B cell (primary cell): ENCODE data around the gene GLDN. TPM values are rescaled to one million over a fixed set of nuclear protein-coding genes. Genes with fewer than 3 reads are reported as not detected.

ENCODE experiments used
- ATAC-seq: fragments of 200-7000 bp; cut with Tn5 transposase; one replicate; pipeline ENCODE4 v1.10.0; 2021; ENCODE audit warnings: low read depth, mild to moderate bottlenecking, moderate number of reproducible peaks, moderate library complexity
- CTCF ChIA-PET: fragments of 350-600 bp; sonication (Branson Sonifier 250); formaldehyde crosslinking; loops from one replicate; lab custom pipeline; 2021; ENCODE audit warnings: antibody characterized with exemption, inconsistent platforms; lab: Charles Lee
- POLR2A ChIA-PET: fragments of 350-600 bp; sonication (Branson Sonifier 250); formaldehyde crosslinking; loops from one replicate; lab custom pipeline; 2021; ENCODE audit warnings: antibody characterized with exemption; lab: Charles Lee
- DNase-seq: peaks from one replicate; pipeline ENCODE4 v3.0.0; 2013
- H2AFZ ChIP-seq: 2 replicates; pipeline ENCODE4 v1.6.1; 2012; ENCODE audit warnings: mild to moderate bottlenecking, low read depth, low read length; ENCODE audit not compliant: insufficient read depth, poor library complexity, severe bottlenecking
- H3K27ac ChIP-seq, 2 donors: 1 replicate in 1 of 2; 2 replicates in 1 of 2; pipeline ENCODE4 v1.5.1; 2012 to 2013; ENCODE audit warnings: low read length in 2 of 2, mild to moderate bottlenecking in 2 of 2, moderate library complexity in 1 of 2
- H3K27me3 ChIP-seq, 4 experiments: fragments of 200-600 bp in 1 of 4; sonication (generic) in 1 of 4; replicated peaks in 1 of 4; 1 replicate in 2 of 4; 2 replicates in 2 of 4; pipeline versions ENCODE4 v1.6.1 to v1.7.0; 2013 to 2016; ENCODE audit warnings: low read length in 3 of 4, mild to moderate bottlenecking in 2 of 4, mixed read lengths in 1 of 4, moderate library complexity in 1 of 4; ENCODE audit not compliant: insufficient read depth in 4 of 4, control insufficient read depth in 3 of 4; ENCODE audit errors: control extremely low read depth in 1 of 4
- H3K36me3 ChIP-seq, 2 experiments: replicated peaks in 1 of 2; 1 replicate in 1 of 2; 2 replicates in 1 of 2; pipeline versions ENCODE4 v1.6.1 to v1.7.1; 2013; ENCODE audit warnings: low read length in 1 of 2; ENCODE audit not compliant: insufficient read depth in 2 of 2, control insufficient read depth in 1 of 2; ENCODE audit errors: control extremely low read depth in 1 of 2, extremely low read depth in 1 of 2
- H3K4me1 ChIP-seq, 2 donors: fragments of 200-600 bp in 1 of 2; sonication (generic) in 1 of 2; 1 replicate in 1 of 2; 2 replicates in 1 of 2; pipeline versions ENCODE4 v1.5.1 to v1.6.1; 2013 to 2017; ENCODE audit warnings: low read length in 2 of 2; ENCODE audit not compliant: control insufficient read depth in 2 of 2, insufficient read depth in 2 of 2
- H3K4me2 ChIP-seq: replicated peaks from 2 replicates; pipeline ENCODE3; 2012; ENCODE audit warnings: mild to moderate bottlenecking, low read depth, low read length; ENCODE audit not compliant: poor library complexity, severe bottlenecking
- H3K4me3 ChIP-seq, 5 experiments: fragments of 200-600 bp in 1 of 5; sonication (generic) in 1 of 5; 1 replicate in 3 of 5; 2 replicates in 2 of 5; pipeline versions ENCODE4 v1.5.1 to v1.7.0; 2011 to 2016; ENCODE audit warnings: low read length in 4 of 5, mild to moderate bottlenecking in 4 of 5, low read depth in 2 of 5, control low read depth in 1 of 5, moderate library complexity in 1 of 5; ENCODE audit not compliant: insufficient read depth in 1 of 5; ENCODE audit errors: control extremely low read depth in 1 of 5, extremely low read depth in 1 of 5
- H3K79me2 ChIP-seq: fragments of 200-600 bp; sonication (generic); one replicate; pipeline ENCODE4 v1.6.0; 2016; ENCODE audit warnings: low read length; ENCODE audit not compliant: control insufficient read depth, insufficient read depth
- H3K9ac ChIP-seq: fragments of 200-600 bp; sonication (generic); 2 replicates; pipeline ENCODE4 v1.6.1; 2017; ENCODE audit warnings: mild to moderate bottlenecking, low read length, moderate library complexity
- H3K9me3 ChIP-seq, 3 donors: one replicate each; pipeline versions ENCODE4 v1.6.1 to v1.7.1; 2013; ENCODE audit warnings: low read length in 2 of 3; ENCODE audit not compliant: control insufficient read depth in 2 of 3, insufficient read depth in 1 of 3; ENCODE audit errors: control extremely low read depth in 1 of 3
- H4K20me1 ChIP-seq: 2 replicates; pipeline ENCODE4 v1.6.0; 2012; ENCODE audit warnings: mild to moderate bottlenecking, low read length; ENCODE audit not compliant: insufficient read depth, control insufficient read depth, poor library complexity, severe bottlenecking
- H3K27ac Mint-ChIP-seq: one replicate; pipeline ENCODE4 v1.8.0; 2021; ENCODE audit warnings: mixed read lengths
- H3K27me3 Mint-ChIP-seq: one replicate; pipeline ENCODE4 v1.8.0; 2021; ENCODE audit warnings: mixed read lengths
- H3K4me1 Mint-ChIP-seq: one replicate; pipeline ENCODE4 v1.8.0; 2021; ENCODE audit warnings: mixed read lengths
- H3K4me3 Mint-ChIP-seq: one replicate; pipeline ENCODE4 v1.8.0; 2021; ENCODE audit warnings: mixed read lengths
- H3K9me3 Mint-ChIP-seq: one replicate; pipeline ENCODE4 v1.8.0; 2022; ENCODE audit warnings: mixed read lengths; ENCODE audit not compliant: insufficient read depth
- CTCF ChIP-seq: fragments of 200-600 bp; IDR thresholded peaks from one replicate; pipeline ENCODE4 v1.8.0; 2022; ENCODE audit warnings: antibody characterized with exemption, mild to moderate bottlenecking
- EZH2 ChIP-seq: IDR thresholded peaks from 2 replicates; pipeline ENCODE4 v1.6.1; 2012; ENCODE audit warnings: borderline replicate concordance, low read depth, mild to moderate bottlenecking, moderate library complexity, low read length; ENCODE audit not compliant: insufficient read depth, poor library complexity, severe bottlenecking
- WGBS: methylation state at CpG from one replicate; pipeline ENCODE4 v1.1.5; 2013; ENCODE audit warnings: missing lambda C conversion rate; ENCODE audit not compliant: insufficient coverage; 5-methylcytosine and 5-hydroxymethylcytosine counted together
- intact Hi-C: fragments of 100-400 bp; cut with micrococcal nuclease; formaldehyde crosslinking; loops from one replicate; pipeline ENCODE4 v1.10.0; 2022
- polyA plus RNA-seq: library from polyadenylated mRNA; depleted of rRNA; stranded (reverse); fragments of >200 nt; gene quantifications from 2 replicates; pipeline ENCODE4 v1.2.3, GENCODE V29; 2012
- total RNA-seq, 2 donors: library from RNA; stranded (reverse); fragments of 120-200 nt in 1 of 2; gene quantifications; 1 replicate in 1 of 2; 2 replicates in 1 of 2; pipeline versions ENCODE4 v1.2.3 to v1.2.4, GENCODE V29; 2013 to 2022

GLDN gene
- total and polyA plus RNA-seq, 2 donors (not counting 1 experiment from before 2014, with no cell fraction given), result not detected

GRCh38 chr15:51365417-51365816, 24.0 kb downstream of the GLDN start:
- H3K4me3 ChIP-seq, result no peak overlapping the region
- Mint-ChIP-seq H3K4me1 (no peaks in the 10 kb centered on the region), H3K27ac (no peak overlapping the region), H3K27me3 (peaks cover 7% of the 10 kb centered on the region), H3K4me3 (no peak overlapping the region), H3K9me3 (no peaks in the 10 kb centered on the region)
- no peaks in the 10 kb centered on the region for H4K20me1 ChIP-seq
- no peak for DNase-seq
- TF ChIP-seq EZH2, result no peak
- no peak for TF ChIP-seq CTCF
- intact Hi-C loops, result no loop called here
- no peaks in the 10 kb centered on the region for H3K4me1 ChIP-seq
- H3K36me3 ChIP-seq, result no peaks in the 10 kb centered on the region
- no peak overlapping the region for H2AFZ ChIP-seq
- ATAC-seq, result no peak
- H3K27me3 ChIP-seq, result no peaks in the 10 kb centered on the region
- H3K9me3 ChIP-seq, result no peaks in the 10 kb centered on the region
- H3K4me2 ChIP-seq, result no peak overlapping the region
- H3K9ac ChIP-seq, result no peak overlapping the region
- H3K27ac ChIP-seq, result no peak overlapping the region
- 100% methylated on average over 1 of the region's 6 CpGs for WGBS
- ChIA-PET POLR2A (no interaction called here), CTCF (interaction anchor here (1.3 kb wide), 1 partner anchor 11 kb away, joined by 4 read pairs; no protein-coding TSS in a partner anchor)
- no peaks in the 10 kb centered on the region for H3K79me2 ChIP-seq

- no peaks in the 10 kb centered on the region for H3K4me1 Mint-ChIP-seq
- H3K27me3 Mint-ChIP-seq, result peaks cover 7% of the 10 kb centered on the region
- H3K4me3 ChIP-seq, result no peak overlapping the region
- H3K4me3 Mint-ChIP-seq, result no peak overlapping the region
- CTCF ChIA-PET, result no interaction called here
- no peaks in the 10 kb centered on the region for H3K9me3 ChIP-seq
- no peak overlapping the region for H2AFZ ChIP-seq
- no peaks in the 10 kb centered on the region for H3K79me2 ChIP-seq
- ATAC-seq (no peak), DNase-seq (no peak)
- H3K9ac ChIP-seq, result no peak overlapping the region
- no peaks in the 10 kb centered on the region for H3K9me3 Mint-ChIP-seq
- no peak overlapping the region for H3K4me2 ChIP-seq
- H3K4me1 ChIP-seq, result no peaks in the 10 kb centered on the region
- POLR2A ChIA-PET, result no interaction called here
- no peak for TF ChIP-seq CTCF
- no peak for TF ChIP-seq EZH2
- no peaks in the 10 kb centered on the region for H4K20me1 ChIP-seq
- no peak overlapping the region for H3K27ac ChIP-seq
- intact Hi-C loops, result no loop called here
- no peaks in the 10 kb centered on the region for H3K36me3 ChIP-seq
- no peaks in the 10 kb centered on the region for H3K27me3 ChIP-seq
- H3K27ac Mint-ChIP-seq, result no peak overlapping the region
- WGBS, result 98% methylated on average over 5 of the region's 5 CpGs
Measured at GRCh38 chr15:51366071-51366470, 24.6 kb downstream of the GLDN start.
